Erythroblast (primary cell): ENCODE measurements around the gene TCEAL1.
"Not testable (repeated sequence)": the region's sequence is repeated elsewhere in the genome, so short reads cannot be mapped to it uniquely, and the experiment has no call there.

Experiments
- DNase-seq, 2 experiments: peaks; one replicate each; lab custom pipeline; 2025; lab: John Stamatoyannopoulos, UW
- GATA1 ChIP-seq: IDR thresholded peaks from 2 replicates; pipeline ENCODE4 v1.6.1; 2011; ENCODE audit warnings: low read depth, mild to moderate bottlenecking, control low read depth, low read length, moderate library complexity
- POLR2A ChIP-seq: IDR thresholded peaks from 2 replicates; pipeline ENCODE4 v1.6.1; 2011; ENCODE audit warnings: mild to moderate bottlenecking, low read length

Gene TCEAL1

DNA sequence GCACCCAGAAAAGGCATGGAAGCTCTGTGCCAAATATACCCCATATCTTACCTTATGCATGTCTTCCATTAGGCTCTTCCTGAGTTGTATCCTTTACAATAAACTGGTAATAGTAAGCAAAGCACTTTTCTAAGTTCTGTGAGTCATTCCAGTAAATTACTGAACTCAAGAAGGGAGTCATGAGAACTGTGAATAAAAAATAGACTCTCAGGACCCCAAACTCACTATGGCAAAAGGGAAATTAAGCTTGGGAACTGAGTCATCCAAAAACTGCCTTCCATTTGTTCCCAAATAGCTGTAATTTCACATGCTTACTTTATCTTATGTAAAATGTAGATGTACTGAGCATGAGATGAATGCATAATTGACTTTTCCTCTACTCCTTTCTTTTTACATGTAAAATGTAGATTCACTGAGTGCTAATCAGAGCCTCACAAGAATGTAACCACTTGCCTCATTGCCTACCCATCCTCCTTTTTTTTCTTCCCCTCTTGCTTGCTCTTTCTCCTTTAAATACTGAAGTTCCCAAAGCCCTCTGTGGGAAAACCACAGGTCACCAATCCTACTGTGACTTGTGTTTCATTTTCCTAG lies 12.9 kb upstream of the TCEAL1 start:
- DNase-seq: no peak
- TF ChIP-seq GATA1: no peak
- no peak for TF ChIP-seq POLR2A

GRCh38 chrX:103616676-103617186 lies 12.0 kb upstream of the TCEAL1 start:
- DNase-seq: no peak
- TF ChIP-seq GATA1: no peak
- TF ChIP-seq POLR2A: no peak

DNA sequence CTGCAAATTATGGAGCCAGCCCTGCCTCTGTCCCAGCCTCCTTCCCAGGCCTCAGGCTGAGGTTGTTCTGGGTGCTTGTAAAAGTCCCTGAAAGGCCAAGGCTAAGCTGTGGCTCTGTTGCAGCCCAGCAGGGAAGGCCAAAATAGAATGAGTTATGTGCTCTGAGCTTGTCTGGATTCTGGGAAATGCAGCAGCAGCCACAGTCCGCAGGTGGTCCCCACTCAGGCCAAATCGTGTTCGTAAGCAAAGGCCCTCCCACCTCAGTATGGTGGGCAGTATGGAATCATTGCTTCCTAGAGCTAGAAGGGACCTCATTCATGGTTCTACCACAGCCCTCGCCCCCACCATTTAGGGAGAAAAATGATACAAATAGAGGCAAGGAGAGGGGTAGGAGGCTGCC lies 4.7 kb upstream of the TCEAL1 start:
- TF ChIP-seq POLR2A: no peak
- TF ChIP-seq GATA1: no peak
- DNase-seq: no peak

GRCh38 chrX:103626855-103627254 lies 1.9 kb upstream of the TCEAL1 start:
- no peak for TF ChIP-seq GATA1
- no peak for TF ChIP-seq POLR2A
- no peak for DNase-seq

- TF ChIP-seq POLR2A (peak; percentile 23), GATA1 (no peak)
- peak; percentile 39 for DNase-seq
Observed at GRCh38 chrX:103629318-103630170, 769 bp downstream of the TCEAL1 start.

GRCh38 chrX:103630171-103630511 lies 1.4 kb downstream of the TCEAL1 start:
- no peak for DNase-seq
- TF ChIP-seq POLR2A (no peak), GATA1 (no peak)

GRCh38 chrX:103631145-103631544 lies 2.4 kb downstream of the TCEAL1 start:
- DNase-seq: no peak
- TF ChIP-seq POLR2A (no peak), GATA1 (no peak)

DNA sequence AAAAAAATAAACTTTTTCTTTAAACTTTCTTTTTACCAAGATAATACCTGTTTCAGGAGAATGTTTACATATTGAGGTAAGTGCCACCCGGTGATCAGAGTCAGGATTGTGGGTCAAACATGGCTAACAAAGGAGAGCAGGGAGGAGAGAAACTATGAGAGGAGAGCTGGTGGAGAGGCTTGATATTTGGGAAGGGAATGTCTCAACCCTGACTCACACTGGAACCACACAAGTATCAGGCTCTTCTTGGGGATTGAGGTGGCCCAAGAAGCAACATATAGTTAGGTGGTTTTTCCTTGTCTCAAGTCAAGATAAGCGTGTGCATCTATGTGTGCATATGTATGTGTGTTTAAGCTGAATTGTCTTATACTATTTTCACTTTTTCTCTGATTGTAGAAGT lies 6.7 kb downstream of the TCEAL1 start:
- no peak for DNase-seq
- TF ChIP-seq GATA1 (no peak), POLR2A (no peak)

DNA sequence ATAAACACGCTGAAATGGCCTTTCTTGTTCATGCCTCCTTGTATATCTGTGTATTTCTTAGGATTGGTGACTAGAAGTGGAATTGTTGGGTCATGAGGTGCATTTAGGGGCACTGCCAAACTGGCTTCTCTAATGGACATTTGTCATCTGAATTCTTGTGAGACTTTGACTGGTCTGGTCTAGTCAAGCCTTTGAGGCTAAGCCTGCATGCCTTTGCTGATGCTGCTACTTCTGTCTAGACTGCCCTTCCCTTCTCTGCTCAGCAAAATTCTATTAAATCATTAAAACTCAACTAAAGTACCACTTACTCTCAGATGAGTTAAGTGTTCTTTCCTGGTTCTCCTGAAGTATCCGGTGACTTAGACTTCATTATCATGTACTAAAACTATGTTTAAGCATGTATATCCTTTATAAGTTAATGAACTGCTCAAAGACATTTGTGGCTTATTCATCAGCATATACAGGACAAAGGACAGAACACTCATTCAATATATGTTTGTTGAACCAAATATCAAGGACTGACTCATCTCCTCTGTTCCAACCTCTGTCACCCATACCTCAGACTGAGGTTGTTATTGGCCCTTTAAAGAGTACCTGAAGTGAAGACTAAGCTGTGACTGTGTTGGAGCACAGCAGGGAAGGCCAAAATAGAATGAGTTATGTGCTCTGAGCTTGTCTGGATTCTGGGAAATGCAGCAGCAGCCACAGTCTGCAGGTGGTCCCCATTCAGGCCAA lies 9.0 kb downstream of the TCEAL1 start:
- TF ChIP-seq GATA1: no peak
- no peak for DNase-seq

DNA sequence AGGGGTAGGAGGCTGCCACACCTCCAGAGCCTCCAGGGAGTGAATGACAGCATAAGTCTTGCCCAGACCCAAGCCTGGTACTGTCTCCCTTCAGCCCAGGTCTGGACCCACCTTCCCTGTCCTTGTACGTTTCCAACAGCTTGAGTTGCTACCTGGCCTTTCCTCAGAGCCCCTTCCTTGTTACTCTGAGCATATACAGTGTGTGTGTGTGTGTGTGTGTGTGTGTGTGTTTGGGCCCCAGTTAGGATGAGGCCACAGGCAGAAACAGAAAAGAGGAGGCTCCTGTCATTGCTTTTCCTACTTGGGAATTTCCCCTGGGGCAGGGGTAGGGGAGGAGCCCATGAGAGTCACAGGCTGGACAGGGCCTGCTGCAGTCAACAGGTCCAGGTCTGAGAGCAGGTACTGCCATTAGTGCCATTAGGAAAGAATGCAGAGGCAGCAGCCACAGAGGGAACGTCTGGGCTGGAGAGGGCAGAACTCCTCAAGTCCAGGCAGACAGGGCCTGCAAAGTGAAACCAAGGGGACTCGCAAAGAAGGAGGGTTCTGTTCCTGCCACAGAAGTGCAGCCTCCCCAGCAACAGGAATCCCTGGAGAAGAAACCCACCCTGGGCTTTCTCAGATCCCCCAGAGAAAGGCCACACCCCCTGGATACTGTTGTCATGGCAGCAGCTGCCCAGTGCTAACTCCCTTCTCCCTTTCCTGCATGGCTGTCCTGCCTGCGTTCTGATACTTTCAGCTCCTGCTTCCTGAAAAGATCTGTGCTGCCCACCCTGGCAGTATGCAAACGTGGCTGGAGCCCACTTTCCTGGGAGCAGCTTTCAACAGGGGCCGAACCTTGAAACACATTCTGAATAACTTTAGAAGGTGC lies 9.9 kb downstream of the TCEAL1 start:
- not testable (repeated sequence) for DNase-seq

- no peak for TF ChIP-seq GATA1
- no peak for TF ChIP-seq POLR2A
- DNase-seq: no peak
Observed at GRCh38 chrX:103640401-103641155, 11.8 kb downstream of the TCEAL1 start.

DNA sequence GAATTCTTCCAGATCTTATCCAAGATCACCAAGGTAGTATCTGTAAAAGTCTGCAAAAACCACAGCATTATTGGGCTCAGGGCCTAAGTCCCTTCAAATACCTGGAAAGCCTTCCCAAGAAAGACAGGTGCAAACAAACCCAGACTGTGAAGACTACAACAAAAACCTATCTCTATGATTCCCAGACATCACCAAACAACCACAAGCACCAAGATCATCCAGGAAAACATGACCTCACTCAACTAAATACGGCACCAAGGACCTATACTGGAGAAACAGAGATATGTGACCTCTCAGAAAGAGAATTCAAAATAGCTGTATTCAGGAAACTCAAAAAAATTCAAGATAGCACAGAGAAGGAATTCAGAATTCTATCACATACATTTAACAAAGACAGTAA lies 15.3 kb downstream of the TCEAL1 start:
- DNase-seq: no peak
- TF ChIP-seq POLR2A (no peak), GATA1 (no peak)

- TF ChIP-seq POLR2A: no peak
- no peak for TF ChIP-seq GATA1
- no peak for DNase-seq
Observed at GRCh38 chrX:103647630-103648029, 18.9 kb downstream of the TCEAL1 start.
